DND-41 (cell line): ENCODE measurements around the gene OSBP2.

Experiments used
- ATAC-seq: fragments of 200-7000 bp; cut with Tn5 transposase; 3 replicates; pipeline ENCODE4 v1.9.1; 2021; ENCODE audit warnings: low read depth; ENCODE audit not compliant: insufficient read depth
- DNase-seq: peaks from one replicate; pipeline ENCODE4 v3.0.0-alpha.2; 2020
- H2AFZ ChIP-seq: 2 replicates; pipeline ENCODE4 v1.6.0; 2012; ENCODE audit warnings: low read depth, low read length
- H3K27ac ChIP-seq: 2 replicates; pipeline ENCODE4 v1.5.1; 2012; ENCODE audit warnings: low read length, inconsistent platforms
- H3K27me3 ChIP-seq: fragments of 200-600 bp; sonication (generic); 2 replicates; pipeline ENCODE4 v1.6.0; 2012; ENCODE audit warnings: low read length, mild to moderate bottlenecking, inconsistent platforms; ENCODE audit not compliant: insufficient read depth, poor library complexity
- H3K36me3 ChIP-seq: 2 replicates; pipeline ENCODE4 v1.5.1; 2012; ENCODE audit warnings: low read length, inconsistent platforms; ENCODE audit not compliant: insufficient read depth
- H3K4me1 ChIP-seq: 2 replicates; pipeline ENCODE4 v1.5.1; 2012; ENCODE audit warnings: mild to moderate bottlenecking, low read length; ENCODE audit not compliant: insufficient read depth
- H3K4me2 ChIP-seq: 2 replicates; pipeline ENCODE4 v1.6.0; 2012; ENCODE audit warnings: mild to moderate bottlenecking, moderate library complexity, low read length, inconsistent platforms; ENCODE audit not compliant: insufficient read depth
- H3K4me3 ChIP-seq, 2 experiments: fragments of 200-600 bp in 1 of 2; shearing (Covaris generic) in 1 of 2; 2 replicates each; pipeline ENCODE4 v1.5.1; 2012 to 2016; ENCODE audit warnings: inconsistent platforms in 2 of 2, low read length in 2 of 2, mild to moderate bottlenecking in 2 of 2, low read depth in 1 of 2, moderate library complexity in 1 of 2
- H3K79me2 ChIP-seq: 2 replicates; pipeline ENCODE4 v1.6.0; 2012; ENCODE audit warnings: low read length, inconsistent platforms; ENCODE audit not compliant: insufficient read depth
- H3K9ac ChIP-seq: 2 replicates; pipeline ENCODE4 v1.6.0; 2012; ENCODE audit warnings: low read depth, mild to moderate bottlenecking, inconsistent platforms, low read length, moderate library complexity
- H3K9me3 ChIP-seq: 2 replicates; pipeline ENCODE4 v1.5.1; 2012; ENCODE audit warnings: low read length, moderate library complexity, mild to moderate bottlenecking, inconsistent platforms; ENCODE audit not compliant: insufficient read depth, severe bottlenecking
- H4K20me1 ChIP-seq: 2 replicates; pipeline ENCODE4 v1.6.0; 2012; ENCODE audit warnings: low read length; ENCODE audit not compliant: insufficient read depth
- EZH2 ChIP-seq: IDR thresholded peaks from 3 replicates; pipeline ENCODE4 v1.6.1; 2012; ENCODE audit warnings: borderline replicate concordance, low read depth, mild to moderate bottlenecking, moderate library complexity, low read length, inconsistent platforms; ENCODE audit not compliant: severe bottlenecking
- TF ChIP-seq, protein P1 (sequence below): IDR thresholded peaks from 2 replicates; pipeline ENCODE4 v1.5.1; 2012; ENCODE audit warnings: borderline replicate concordance, low read length, moderate library complexity, mild to moderate bottlenecking; ENCODE audit not compliant: poor library complexity, severe bottlenecking; ENCODE audit errors: extremely low read depth

Gene OSBP2

GRCh38 chr22:30910358-30910757, 215.7 kb downstream of the OSBP2 start:
- peaks cover 4% of the 10 kb centered on the region for H3K27me3 ChIP-seq
- no peak overlapping the region for H3K9ac ChIP-seq
- H4K20me1 ChIP-seq = no peaks in the 10 kb centered on the region
- H3K27ac ChIP-seq = no peak overlapping the region
- ATAC-seq = no peak
- no peak overlapping the region for H3K4me3 ChIP-seq
- no peak for DNase-seq
- no peaks in the 10 kb centered on the region for H3K36me3 ChIP-seq
- no peak overlapping the region for H2AFZ ChIP-seq
- no peak overlapping the region for H3K4me2 ChIP-seq
- H3K79me2 ChIP-seq = no peaks in the 10 kb centered on the region
- TF ChIP-seq, protein P1, sequence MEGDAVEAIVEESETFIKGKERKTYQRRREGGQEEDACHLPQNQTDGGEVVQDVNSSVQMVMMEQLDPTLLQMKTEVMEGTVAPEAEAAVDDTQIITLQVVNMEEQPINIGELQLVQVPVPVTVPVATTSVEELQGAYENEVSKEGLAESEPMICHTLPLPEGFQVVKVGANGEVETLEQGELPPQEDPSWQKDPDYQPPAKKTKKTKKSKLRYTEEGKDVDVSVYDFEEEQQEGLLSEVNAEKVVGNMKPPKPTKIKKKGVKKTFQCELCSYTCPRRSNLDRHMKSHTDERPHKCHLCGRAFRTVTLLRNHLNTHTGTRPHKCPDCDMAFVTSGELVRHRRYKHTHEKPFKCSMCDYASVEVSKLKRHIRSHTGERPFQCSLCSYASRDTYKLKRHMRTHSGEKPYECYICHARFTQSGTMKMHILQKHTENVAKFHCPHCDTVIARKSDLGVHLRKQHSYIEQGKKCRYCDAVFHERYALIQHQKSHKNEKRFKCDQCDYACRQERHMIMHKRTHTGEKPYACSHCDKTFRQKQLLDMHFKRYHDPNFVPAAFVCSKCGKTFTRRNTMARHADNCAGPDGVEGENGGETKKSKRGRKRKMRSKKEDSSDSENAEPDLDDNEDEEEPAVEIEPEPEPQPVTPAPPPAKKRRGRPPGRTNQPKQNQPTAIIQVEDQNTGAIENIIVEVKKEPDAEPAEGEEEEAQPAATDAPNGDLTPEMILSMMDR = no peak
- TF ChIP-seq EZH2 = no peak
- no peaks in the 10 kb centered on the region for H3K4me1 ChIP-seq
- H3K9me3 ChIP-seq = peaks cover under 1% of the 10 kb centered on the region

GRCh38 chr22:30918761-30919160, 224.1 kb downstream of the OSBP2 start:
- Histone ChIP-seq H2AFZ (no peak overlapping the region), H4K20me1 (no peaks in the 10 kb centered on the region), H3K4me1 (no peaks in the 10 kb centered on the region; the same call in 1 of the 2 replicates), H3K4me2 (no peak overlapping the region), H3K27me3 (no peaks in the 10 kb centered on the region), H3K9ac (no peak overlapping the region), H3K4me3 (no peak overlapping the region), H3K9me3 (peaks cover 4% of the 10 kb centered on the region), H3K27ac (no peak overlapping the region), H3K79me2 (no peaks in the 10 kb centered on the region), H3K36me3 (no peaks in the 10 kb centered on the region)
- no peak for TF ChIP-seq EZH2
- TF ChIP-seq, protein P1 = no peak
- ATAC-seq (no peak), DNase-seq (no peak)

- Histone ChIP-seq H3K4me1 (no peaks in the 10 kb centered on the region; the same call in 1 of the 2 replicates), H3K27ac (no peak overlapping the region), H3K4me3 (no peak overlapping the region), H3K4me2 (no peak overlapping the region), H2AFZ (no peak overlapping the region), H3K9me3 (peaks cover 4% of the 10 kb centered on the region), H3K36me3 (no peaks in the 10 kb centered on the region), H3K27me3 (no peaks in the 10 kb centered on the region), H4K20me1 (no peaks in the 10 kb centered on the region), H3K79me2 (no peaks in the 10 kb centered on the region), H3K9ac (no peak overlapping the region)
- DNase-seq = no peak
- TF ChIP-seq, protein P1 = no peak
- no peak for TF ChIP-seq EZH2
- ATAC-seq = peak; percentile 29; the same call in 1 of the 3 replicates
Measured at GRCh38 chr22:30919973-30920372, 225.3 kb downstream of the OSBP2 start.

- DNase-seq = peak; percentile 79
- H2AFZ ChIP-seq = no peak overlapping the region
Measured at GRCh38 chr22:30920407-30920806, 225.7 kb downstream of the OSBP2 start.

More at GRCh38 chr22:30920407-30920806, 225.7 kb downstream of the OSBP2 start:
- no peak overlapping the region for H3K27ac ChIP-seq
- H3K36me3 ChIP-seq = peaks cover 3% of the 10 kb centered on the region
- no peak overlapping the region for H3K4me3 ChIP-seq
- H3K9me3 ChIP-seq = peaks cover 3% of the 10 kb centered on the region
- no peaks in the 10 kb centered on the region; the same call in 1 of the 2 replicates for H3K4me1 ChIP-seq
- TF ChIP-seq EZH2 = no peak
- TF ChIP-seq, protein P1 = peak; percentile 93
- no peak overlapping the region for H3K4me2 ChIP-seq
- no peaks in the 10 kb centered on the region for H4K20me1 ChIP-seq
- no peaks in the 10 kb centered on the region for H3K27me3 ChIP-seq
- H3K79me2 ChIP-seq = no peaks in the 10 kb centered on the region
- ATAC-seq = peak; percentile 93
- no peak overlapping the region for H3K9ac ChIP-seq
